NCI-H187 treated with DMSO at 0.1 percent for 48 hours (cell line): ENCODE results near the gene PROZ.
"Not testable (repeated sequence)": the region's sequence is repeated elsewhere in the genome, so short reads cannot be mapped to it uniquely, and the experiment has no call there.

Source experiments
- DNase-seq: peaks from one replicate; lab custom pipeline; 2025; lab: John Stamatoyannopoulos, UW

The PROZ gene

GRCh38 chr13:113157929-113158747 is at the start of gene PROZ:
Gene PROZ (plus strand): TSS chr13:113158648. CDS start chr13:113158661, 13 bp downstream.
- DNase-seq = no peak

- no peak for DNase-seq
Measured at GRCh38 chr13:113109151-113110047, 49.0 kb upstream of the PROZ start.

GRCh38 chr13:113110048-113110851 is 48.2 kb upstream of the PROZ start:
- no peak for DNase-seq

GRCh38 chr13:113110852-113111315 is 47.6 kb upstream of the PROZ start:
- no peak for DNase-seq

- not testable (repeated sequence) for DNase-seq
Measured at GRCh38 chr13:113111821-113112220, 46.6 kb upstream of the PROZ start.

- DNase-seq = not testable (repeated sequence)
Measured at GRCh38 chr13:113112475-113112874, 46.0 kb upstream of the PROZ start.

- DNase-seq = no peak
Measured at GRCh38 chr13:113112893-113113845, 45.3 kb upstream of the PROZ start.

- no peak for DNase-seq
Measured at GRCh38 chr13:113113846-113114271, 44.6 kb upstream of the PROZ start.

- DNase-seq = no peak
Measured at GRCh38 chr13:113114511-113115362, 43.7 kb upstream of the PROZ start.

GRCh38 chr13:113115363-113116205 is 42.9 kb upstream of the PROZ start:
- no peak for DNase-seq

GRCh38 chr13:113116206-113116800 is 42.1 kb upstream of the PROZ start:
- no peak for DNase-seq

GRCh38 chr13:113116871-113117271 is 41.6 kb upstream of the PROZ start:
- no peak for DNase-seq

GRCh38 chr13:113117335-113117872 is 41.0 kb upstream of the PROZ start:
- DNase-seq = no peak

GRCh38 chr13:113117911-113118260 is 40.6 kb upstream of the PROZ start:
- DNase-seq = no peak

GRCh38 chr13:113118261-113119021 is 40.0 kb upstream of the PROZ start:
- no peak for DNase-seq

- DNase-seq = no peak
Measured at GRCh38 chr13:113119166-113119821, 39.2 kb upstream of the PROZ start.

- DNase-seq = no peak
Measured at GRCh38 chr13:113119822-113120189, 38.6 kb upstream of the PROZ start.
